Measurements from ENCODE around the gene CDH13.

CDH13 gene

DNA sequence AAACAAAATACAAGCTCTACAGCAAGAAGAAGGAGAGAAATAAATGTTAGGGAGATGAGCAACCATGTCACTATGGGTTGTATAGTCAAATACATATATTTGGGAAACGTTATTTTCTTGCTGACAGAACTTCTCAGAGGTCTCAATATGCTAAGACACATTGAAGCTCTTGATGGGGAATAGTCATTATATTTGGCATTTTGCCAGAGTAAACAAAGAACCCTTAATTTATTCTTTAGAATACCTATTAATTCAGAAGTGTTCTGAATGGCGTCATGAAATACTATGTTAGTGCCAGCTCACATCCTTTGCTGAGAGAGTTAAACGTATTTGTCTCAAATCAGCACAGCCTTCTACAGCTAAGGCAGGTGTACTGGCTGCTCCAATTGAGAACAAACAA, 458.9 kb downstream of the CDH13 start:
- H3K4me1 ChIP-seq (ENCODE audit: insufficient read depth, low read length): no peaks in the 10 kb centered on the region
- H3K36me3 ChIP-seq (ENCODE audit: insufficient read depth, low read length): no peaks in the 10 kb centered on the region
- ATAC-seq (ENCODE audit: insufficient read depth, low read depth) (no peak), DNase-seq (no peak)
- no peaks in the 10 kb centered on the region for H3K9me3 ChIP-seq (ENCODE audit: insufficient read depth, low read length, severe bottlenecking)
- no peak for TF ChIP-seq EZH2 (IDR thresholded peaks at IDR 0.05; ENCODE audit: borderline replicate concordance, low read depth, low read length, severe bottlenecking)
- TF ChIP-seq, protein P1, sequence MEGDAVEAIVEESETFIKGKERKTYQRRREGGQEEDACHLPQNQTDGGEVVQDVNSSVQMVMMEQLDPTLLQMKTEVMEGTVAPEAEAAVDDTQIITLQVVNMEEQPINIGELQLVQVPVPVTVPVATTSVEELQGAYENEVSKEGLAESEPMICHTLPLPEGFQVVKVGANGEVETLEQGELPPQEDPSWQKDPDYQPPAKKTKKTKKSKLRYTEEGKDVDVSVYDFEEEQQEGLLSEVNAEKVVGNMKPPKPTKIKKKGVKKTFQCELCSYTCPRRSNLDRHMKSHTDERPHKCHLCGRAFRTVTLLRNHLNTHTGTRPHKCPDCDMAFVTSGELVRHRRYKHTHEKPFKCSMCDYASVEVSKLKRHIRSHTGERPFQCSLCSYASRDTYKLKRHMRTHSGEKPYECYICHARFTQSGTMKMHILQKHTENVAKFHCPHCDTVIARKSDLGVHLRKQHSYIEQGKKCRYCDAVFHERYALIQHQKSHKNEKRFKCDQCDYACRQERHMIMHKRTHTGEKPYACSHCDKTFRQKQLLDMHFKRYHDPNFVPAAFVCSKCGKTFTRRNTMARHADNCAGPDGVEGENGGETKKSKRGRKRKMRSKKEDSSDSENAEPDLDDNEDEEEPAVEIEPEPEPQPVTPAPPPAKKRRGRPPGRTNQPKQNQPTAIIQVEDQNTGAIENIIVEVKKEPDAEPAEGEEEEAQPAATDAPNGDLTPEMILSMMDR (IDR thresholded peaks at IDR 0.05; ENCODE audit: borderline replicate concordance, extremely low read depth, low read length, poor library complexity, severe bottlenecking): no peak
- no peaks in the 10 kb centered on the region for H4K20me1 ChIP-seq (ENCODE audit: insufficient read depth, low read length)
- no peak overlapping the region for H2AFZ ChIP-seq (ENCODE audit: low read depth, low read length)
- H3K27ac ChIP-seq (ENCODE audit: low read length): no peak overlapping the region
- H3K4me2 ChIP-seq (ENCODE audit: insufficient read depth, low read length): no peak overlapping the region
- H3K9ac ChIP-seq (ENCODE audit: low read depth, low read length): no peak overlapping the region
- no peaks in the 10 kb centered on the region for H3K27me3 ChIP-seq (ENCODE audit: insufficient read depth, low read length, poor library complexity)
- no peaks in the 10 kb centered on the region for H3K79me2 ChIP-seq (ENCODE audit: insufficient read depth, low read length)
- H3K4me3 ChIP-seq (ENCODE audit: low read depth in 1 of 2, low read length in 2 of 2): no peak overlapping the region

GRCh38 chr16:83095941-83096692, 469.3 kb downstream of the CDH13 start:
- TF ChIP-seq, protein P1 (IDR thresholded peaks at IDR 0.05; ENCODE audit: borderline replicate concordance, extremely low read depth, low read length, poor library complexity, severe bottlenecking): no peak
- TF ChIP-seq EZH2 (IDR thresholded peaks at IDR 0.05; ENCODE audit: borderline replicate concordance, low read depth, low read length, severe bottlenecking): no peak
- no peak overlapping the region for H3K4me2 ChIP-seq (ENCODE audit: insufficient read depth, low read length)
- H4K20me1 ChIP-seq (ENCODE audit: insufficient read depth, low read length): no peaks in the 10 kb centered on the region
- no peaks in the 10 kb centered on the region for H3K79me2 ChIP-seq (ENCODE audit: insufficient read depth, low read length)
- peaks cover 2% of the 10 kb centered on the region for H3K27me3 ChIP-seq (ENCODE audit: insufficient read depth, low read length, poor library complexity)
- ATAC-seq (ENCODE audit: insufficient read depth, low read depth): no peak
- H3K36me3 ChIP-seq (ENCODE audit: insufficient read depth, low read length): no peaks in the 10 kb centered on the region
- no peak overlapping the region for H3K4me3 ChIP-seq (ENCODE audit: low read depth in 1 of 2, low read length in 2 of 2)
- H3K9me3 ChIP-seq (ENCODE audit: insufficient read depth, low read length, severe bottlenecking): no peaks in the 10 kb centered on the region
- H3K4me1 ChIP-seq (ENCODE audit: insufficient read depth, low read length): no peaks in the 10 kb centered on the region
- no peak overlapping the region for H2AFZ ChIP-seq (ENCODE audit: low read depth, low read length)
- no peak overlapping the region for H3K27ac ChIP-seq (ENCODE audit: low read length)
- H3K9ac ChIP-seq (ENCODE audit: low read depth, low read length): no peak overlapping the region
- DNase-seq: no peak

DNA sequence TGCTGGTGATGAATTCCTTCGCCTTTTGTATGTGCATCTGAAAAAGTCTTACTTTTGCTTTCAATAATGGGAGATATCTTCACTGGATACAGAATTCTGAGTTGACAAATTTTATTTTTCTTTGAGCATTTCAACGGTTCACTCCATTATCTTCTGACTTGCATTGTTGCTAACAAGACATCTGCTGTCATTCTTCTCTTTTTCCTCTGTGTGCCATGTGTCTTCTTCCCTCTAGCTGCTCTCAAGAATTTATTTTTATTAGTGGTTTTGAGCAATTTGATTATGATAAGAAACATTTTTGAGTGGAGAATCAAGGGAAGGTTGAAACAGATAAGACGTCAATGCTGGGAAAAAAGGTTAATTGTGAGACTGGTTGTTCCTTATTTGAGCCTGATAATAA, 471.8 kb downstream of the CDH13 start:
- DNase-seq: no peak
- peaks cover 2% of the 10 kb centered on the region for H3K27me3 ChIP-seq (ENCODE audit: insufficient read depth, low read length, poor library complexity)
- no peak overlapping the region for H3K4me2 ChIP-seq (ENCODE audit: insufficient read depth, low read length)
- H2AFZ ChIP-seq (ENCODE audit: low read depth, low read length): no peak overlapping the region
- H3K4me1 ChIP-seq (ENCODE audit: insufficient read depth, low read length): no peaks in the 10 kb centered on the region
- no peak overlapping the region for H3K4me3 ChIP-seq (ENCODE audit: low read depth in 1 of 2, low read length in 2 of 2)
- no peaks in the 10 kb centered on the region for H3K36me3 ChIP-seq (ENCODE audit: insufficient read depth, low read length)
- no peak overlapping the region for H3K9ac ChIP-seq (ENCODE audit: low read depth, low read length)
- no peaks in the 10 kb centered on the region for H3K9me3 ChIP-seq (ENCODE audit: insufficient read depth, low read length, severe bottlenecking)
- ATAC-seq (ENCODE audit: insufficient read depth, low read depth): no peak
- H3K27ac ChIP-seq (ENCODE audit: low read length): no peak overlapping the region
- TF ChIP-seq, protein P1 (IDR thresholded peaks at IDR 0.05; ENCODE audit: borderline replicate concordance, extremely low read depth, low read length, poor library complexity, severe bottlenecking): no peak
- no peak for TF ChIP-seq EZH2 (IDR thresholded peaks at IDR 0.05; ENCODE audit: borderline replicate concordance, low read depth, low read length, severe bottlenecking)
- no peaks in the 10 kb centered on the region for H4K20me1 ChIP-seq (ENCODE audit: insufficient read depth, low read length)
- no peaks in the 10 kb centered on the region for H3K79me2 ChIP-seq (ENCODE audit: insufficient read depth, low read length)
